Ascending aorta (tissue), 2 donors: ENCODE results near the gene SMAD5. TPM values are rescaled to one million over a fixed set of nuclear protein-coding genes. Genes with fewer than 3 reads are reported as not detected.

Experiments used
- DNase-seq, 2 donors: peaks; one replicate each; pipeline ENCODE4 v3.0.0-alpha.2; 2019; ENCODE audit warnings: low spot score in 2 of 2
- H3K27ac ChIP-seq, 2 donors: fragments of 200-600 bp; sonication (generic); one replicate each; pipeline ENCODE4 v1.5.1; 2016 to 2017; ENCODE audit warnings: mild to moderate bottlenecking in 1 of 2
- H3K27me3 ChIP-seq: fragments of 200-600 bp; sonication (generic); one replicate; pipeline ENCODE4 v1.5.1; 2017
- H3K36me3 ChIP-seq, 2 donors: fragments of 200-600 bp; sonication (generic); one replicate each; pipeline ENCODE4 v1.5.1; 2016
- H3K4me1 ChIP-seq, 2 donors: fragments of 200-600 bp; sonication (generic); one replicate each; pipeline ENCODE4 v1.5.1; 2016 to 2017; ENCODE audit warnings: mild to moderate bottlenecking in 1 of 2
- H3K4me3 ChIP-seq, 2 donors: fragments of 200-600 bp; sonication (generic); one replicate each; pipeline ENCODE4 v1.5.1; 2016 to 2017; ENCODE audit warnings: mild to moderate bottlenecking in 1 of 2
- H3K9me3 ChIP-seq, 2 donors: fragments of 200-600 bp; sonication (generic); one replicate each; pipeline ENCODE4 v1.5.1; 2016
- intact Hi-C: fragments of 100-400 bp; cut with DNase I; formaldehyde crosslinking; loops from one replicate; pipeline ENCODE4 v1.15.1; 2023
- total RNA-seq: library from RNA; depleted of rRNA; stranded (reverse); fragments of >200 nt; gene quantifications from one replicate; pipeline ENCODE4 v1.1.0, GENCODE V29; 2016
- TF ChIP-seq, protein P1 (sequence below), 3 experiments: fragments of 200-600 bp in 2 of 3; fragments of 450-650 bp in 1 of 3; sonication (generic) in 2 of 3; IDR thresholded peaks; one replicate each; pipeline ENCODE4 v1.5.1; 2016 to 2019; ENCODE audit warnings: antibody characterized with exemption in 3 of 3, mild to moderate bottlenecking in 1 of 3, moderate library complexity in 1 of 3

SMAD5 gene
- total RNA-seq, 1 donor from 2014 or later = 23.8 TPM

DNA sequence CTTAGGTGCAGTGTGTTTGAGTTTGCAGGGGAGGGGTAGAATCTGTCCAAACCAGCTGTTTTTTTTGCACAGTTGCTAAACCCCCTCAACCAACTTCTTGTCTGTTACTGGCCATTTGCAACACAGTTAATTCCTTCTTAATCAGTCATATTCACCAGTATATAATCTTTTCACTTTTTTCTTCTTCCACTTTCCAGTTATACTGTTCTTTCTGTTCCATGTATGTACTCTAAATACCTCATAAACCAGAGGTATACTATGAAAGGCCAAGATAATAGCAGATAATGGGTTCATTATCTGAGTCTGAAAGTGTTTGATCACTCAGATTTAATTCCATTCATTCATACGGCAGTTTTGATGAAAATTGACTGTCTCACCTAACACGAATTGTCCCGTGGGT lies 11.1 kb downstream of the SMAD5 start:
- Histone ChIP-seq H3K9me3 (no peaks in the 10 kb centered on the region), H3K4me3 (no peak overlapping the region), H3K36me3 (no peaks in the 10 kb centered on the region), H3K27me3 (no peaks in the 10 kb centered on the region), H3K4me1 (peaks cover 2 to 24% of the 10 kb centered on the region in 2 donors), H3K27ac (no peak overlapping the region)
- TF ChIP-seq, protein P1, sequence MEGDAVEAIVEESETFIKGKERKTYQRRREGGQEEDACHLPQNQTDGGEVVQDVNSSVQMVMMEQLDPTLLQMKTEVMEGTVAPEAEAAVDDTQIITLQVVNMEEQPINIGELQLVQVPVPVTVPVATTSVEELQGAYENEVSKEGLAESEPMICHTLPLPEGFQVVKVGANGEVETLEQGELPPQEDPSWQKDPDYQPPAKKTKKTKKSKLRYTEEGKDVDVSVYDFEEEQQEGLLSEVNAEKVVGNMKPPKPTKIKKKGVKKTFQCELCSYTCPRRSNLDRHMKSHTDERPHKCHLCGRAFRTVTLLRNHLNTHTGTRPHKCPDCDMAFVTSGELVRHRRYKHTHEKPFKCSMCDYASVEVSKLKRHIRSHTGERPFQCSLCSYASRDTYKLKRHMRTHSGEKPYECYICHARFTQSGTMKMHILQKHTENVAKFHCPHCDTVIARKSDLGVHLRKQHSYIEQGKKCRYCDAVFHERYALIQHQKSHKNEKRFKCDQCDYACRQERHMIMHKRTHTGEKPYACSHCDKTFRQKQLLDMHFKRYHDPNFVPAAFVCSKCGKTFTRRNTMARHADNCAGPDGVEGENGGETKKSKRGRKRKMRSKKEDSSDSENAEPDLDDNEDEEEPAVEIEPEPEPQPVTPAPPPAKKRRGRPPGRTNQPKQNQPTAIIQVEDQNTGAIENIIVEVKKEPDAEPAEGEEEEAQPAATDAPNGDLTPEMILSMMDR (IDR thresholded peaks at IDR 0.05) = no peak
- DNase-seq = no peak
- intact Hi-C loops = no loop called here

DNA sequence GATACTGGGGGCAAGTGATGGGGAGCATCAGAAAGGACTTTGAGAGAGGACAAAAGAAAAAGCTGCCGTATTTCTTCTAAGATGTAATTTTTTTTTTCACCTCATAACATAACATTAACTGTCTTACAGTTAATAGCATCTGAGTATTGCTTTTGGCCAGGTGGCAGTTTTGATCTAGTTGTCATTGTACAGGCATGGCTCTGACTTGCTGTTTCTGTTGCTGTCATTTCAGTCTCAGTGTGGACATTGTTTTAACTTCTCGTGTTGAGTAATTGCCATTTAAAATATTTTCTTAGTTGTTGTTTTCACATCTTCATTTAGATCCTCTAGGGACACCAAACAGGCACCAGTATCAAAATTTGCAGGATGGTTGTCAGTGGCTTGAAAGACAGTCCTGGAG lies 12.4 kb downstream of the SMAD5 start:
- H3K27ac ChIP-seq = no peak overlapping the region
- H3K27me3 ChIP-seq = no peaks in the 10 kb centered on the region
- intact Hi-C loops = no loop called here
- TF ChIP-seq, protein P1 (IDR thresholded peaks at IDR 0.05) = no peak
- peaks cover 2 to 24% of the 10 kb centered on the region in 2 donors for H3K4me1 ChIP-seq
- no peaks in the 10 kb centered on the region for H3K36me3 ChIP-seq
- H3K4me3 ChIP-seq = no peak overlapping the region
- DNase-seq = no peak
- H3K9me3 ChIP-seq = no peaks in the 10 kb centered on the region

DNA sequence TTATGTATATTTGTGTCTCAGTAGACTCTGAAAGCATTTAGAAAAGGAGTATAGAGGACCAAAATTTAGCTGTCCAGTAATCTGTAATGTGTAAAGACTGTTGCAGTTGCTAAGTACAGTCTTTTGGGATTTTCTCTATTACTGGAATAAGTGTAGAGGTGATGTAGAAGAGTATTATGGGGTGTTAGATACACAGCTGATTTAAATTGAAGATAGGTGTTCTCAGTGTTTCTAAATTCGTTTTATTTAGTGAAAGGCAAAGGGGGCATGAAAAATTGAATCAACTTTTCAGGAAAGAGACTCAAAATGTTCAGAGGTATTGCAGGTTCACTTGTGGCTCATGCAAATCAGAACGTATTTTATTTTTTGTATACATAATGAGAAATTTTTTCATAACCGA lies 13.6 kb downstream of the SMAD5 start:
- Histone ChIP-seq H3K9me3 (no peaks in the 10 kb centered on the region), H3K4me1 (peaks cover 2 to 24% of the 10 kb centered on the region in 2 donors), H3K4me3 (no peak overlapping the region), H3K27me3 (no peaks in the 10 kb centered on the region), H3K27ac (no peak overlapping the region), H3K36me3 (no peaks in the 10 kb centered on the region)
- intact Hi-C loops = no loop called here
- TF ChIP-seq, protein P1 (IDR thresholded peaks at IDR 0.05) = no peak
- DNase-seq = no peak

DNA sequence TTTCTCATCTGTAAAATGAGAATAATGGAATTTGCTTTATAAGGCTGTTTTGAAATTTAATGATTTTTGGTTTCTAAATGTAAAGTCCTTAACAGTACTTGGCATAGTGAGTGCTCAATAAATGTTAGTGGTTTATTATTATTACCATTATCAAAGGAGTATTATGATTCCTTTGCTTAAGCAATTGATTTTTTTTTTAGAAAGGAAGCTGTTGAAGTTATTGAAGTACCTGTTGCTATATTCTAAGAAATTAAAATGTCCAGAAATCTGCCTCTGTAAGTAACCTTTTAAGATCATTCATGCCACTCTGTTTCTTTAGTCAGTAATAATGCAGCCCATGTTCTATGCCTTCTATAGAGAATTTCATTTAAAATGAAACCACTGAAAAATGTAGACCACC lies 15.0 kb downstream of the SMAD5 start:
- Histone ChIP-seq H3K4me3 (no peak overlapping the region), H3K36me3 (no peaks in the 10 kb centered on the region), H3K4me1 (peaks cover 2 to 22% of the 10 kb centered on the region in 2 donors), H3K9me3 (no peaks in the 10 kb centered on the region), H3K27me3 (no peaks in the 10 kb centered on the region), H3K27ac (no peak overlapping the region)
- TF ChIP-seq, protein P1 (IDR thresholded peaks at IDR 0.05) = no peak
- DNase-seq = no peak
- intact Hi-C loops = no loop called here

DNA sequence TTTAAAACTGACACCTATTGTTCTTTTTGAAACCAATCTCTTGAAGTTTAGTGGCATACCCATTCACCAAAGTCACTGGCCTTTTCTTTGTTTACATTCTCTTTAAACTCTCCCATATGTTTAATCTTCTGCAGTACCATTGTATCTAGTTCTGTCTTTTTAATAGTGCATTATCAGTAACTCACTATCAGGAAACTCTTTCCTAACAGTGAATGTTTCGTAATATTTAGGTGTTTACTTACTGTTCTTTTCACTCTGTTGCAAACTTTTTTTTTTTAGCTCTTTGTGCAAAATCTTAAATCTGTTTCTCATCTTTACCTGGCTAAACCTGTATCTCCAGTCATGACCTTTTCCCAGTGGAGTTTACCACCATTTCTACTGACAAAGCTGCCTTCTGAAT lies 17.2 kb downstream of the SMAD5 start:
- Histone ChIP-seq H3K4me1 (peaks cover 2 to 13% of the 10 kb centered on the region in 2 donors), H3K9me3 (no peaks in the 10 kb centered on the region)
- TF ChIP-seq, protein P1 (IDR thresholded peaks at IDR 0.05) = no peak

More for the DNA sequence above, 17.2 kb downstream of the SMAD5 start:
- H3K27me3 ChIP-seq = no peaks in the 10 kb centered on the region
- intact Hi-C loops = no loop called here
- H3K4me3 ChIP-seq = no peak overlapping the region
- no peak overlapping the region for H3K27ac ChIP-seq
- no peak for DNase-seq
- H3K36me3 ChIP-seq = peaks cover 8 to 10% of the 10 kb centered on the region in 2 donors
